HCT116 (cell line): ENCODE data around the gene S100A3. TPM values are rescaled to one million over a fixed set of nuclear protein-coding genes. Genes with fewer than 3 reads are reported as not detected.

Experiments used
- ATAC-seq: fragments of 200-7000 bp; cut with Tn5 transposase; 2 replicates; pipeline ENCODE4 v1.9.1; 2020; ENCODE audit warnings: mild to moderate bottlenecking, moderate library complexity
- BruUV-seq: library from RNA; stranded (reverse); fragments of 400-500 nt; replicated peaks from 2 replicates; lab custom pipeline; 2021; lab: Mats Ljungman, UMichigan
- CTCF ChIA-PET: fragments of 300-600 bp; sonication (Branson Sonifier 250); formaldehyde crosslinking; loops from one replicate; lab custom pipeline; 2021; ENCODE audit warnings: antibody characterized with exemption; lab: Charles Lee
- POLR2A ChIA-PET: fragments of 300-600, 350-600 bp; sonication (Branson Sonifier 250); formaldehyde crosslinking; loops from one replicate; lab custom pipeline; 2021; ENCODE audit warnings: antibody characterized with exemption; lab: Charles Lee
- RAD21 ChIA-PET, 2 experiments: fragments of 300-600 bp; sonication (Branson Sonifier 250); formaldehyde crosslinking; loops; one replicate each; lab custom pipeline; 2023; ENCODE audit warnings: low total read pairs in 2 of 2; ENCODE audit not compliant: uncharacterized antibody in 2 of 2, unreplicated experiment in 2 of 2, low non-redundant PET in 1 of 2; lab: Charles Lee
- DNase-seq: peaks from one replicate; pipeline ENCODE4 v3.0.0-alpha.2; 2010; ENCODE audit warnings: low read depth, low spot score
- H2AFZ ChIP-seq: fragments of 200-600 bp; shearing (Covaris generic), sonication (generic); 2 replicates; pipeline ENCODE4 v1.6.1; 2017; ENCODE audit warnings: low read depth, mixed run types, mixed read lengths, antibody characterized with exemption, low read length; ENCODE audit not compliant: poor library complexity, severe bottlenecking
- H3K27ac ChIP-seq: 2 replicates; pipeline ENCODE4 v1.5.1; 2012; ENCODE audit warnings: low read depth, low read length
- H3K27me3 ChIP-seq: fragments of 200-600 bp; sonication (generic); 2 replicates; pipeline ENCODE4 v1.6.1; 2016; ENCODE audit warnings: mixed run types, low read length, mixed read lengths; ENCODE audit not compliant: insufficient read depth
- H3K36me3 ChIP-seq, 2 experiments: fragments of 200-500 bp in 1 of 2; fragments of 200-600 bp in 1 of 2; sonication (Bioruptor generic) in 1 of 2; sonication (generic) in 1 of 2; 2 replicates each; pipeline versions ENCODE4 v1.5.1 to v1.6.1; 2014 to 2016; ENCODE audit warnings: low read length in 2 of 2, inconsistent platforms in 1 of 2, mixed read lengths in 1 of 2, mixed run types in 1 of 2; ENCODE audit not compliant: insufficient read depth in 2 of 2, control insufficient read depth in 1 of 2
- H3K4me1 ChIP-seq, 2 experiments: fragments of 200-600 bp in 1 of 2; sonication (generic) in 1 of 2; 2 replicates each; pipeline versions ENCODE4 v1.5.1 to v1.6.1; 2012 to 2017; ENCODE audit warnings: low read length in 2 of 2, inconsistent platforms in 1 of 2, mild to moderate bottlenecking in 1 of 2, mixed read lengths in 1 of 2, mixed run types in 1 of 2, moderate library complexity in 1 of 2; ENCODE audit not compliant: insufficient read depth in 2 of 2, control insufficient read depth in 1 of 2
- H3K4me2 ChIP-seq: fragments of 200-600 bp; sonication (generic); 2 replicates; pipeline ENCODE4 v1.6.1; 2017; ENCODE audit warnings: mixed run types, low read length, mixed read lengths
- H3K4me3 ChIP-seq, 2 experiments: fragments of 200-600 bp in 1 of 2; sonication (generic) in 1 of 2; replicated peaks in 1 of 2; 2 replicates each; pipeline ENCODE4 v1.5.1; 2011 to 2016; ENCODE audit warnings: low read length in 2 of 2, control low read depth in 1 of 2, low read depth in 1 of 2, mild to moderate bottlenecking in 1 of 2, mixed read lengths in 1 of 2, mixed run types in 1 of 2
- H3K79me2 ChIP-seq: fragments of 200-600 bp; sonication (generic); 2 replicates; pipeline ENCODE4 v1.6.1; 2017; ENCODE audit warnings: mild to moderate bottlenecking, mixed run types, low read length, moderate library complexity, mixed read lengths; ENCODE audit not compliant: insufficient read depth
- H3K9ac ChIP-seq: fragments of 200-600 bp; sonication (generic); 2 replicates; pipeline ENCODE4 v1.6.1; 2016; ENCODE audit warnings: low read length, mixed read lengths
- H3K9me2 ChIP-seq: fragments of 200-600 bp; sonication (generic), shearing (Covaris generic); 2 replicates; pipeline ENCODE4 v1.6.1; 2017; ENCODE audit warnings: mixed run types, mild to moderate bottlenecking, moderate library complexity; ENCODE audit not compliant: insufficient read depth
- H3K9me3 ChIP-seq, 2 experiments: fragments of 200-500 bp in 1 of 2; fragments of 200-600 bp in 1 of 2; sonication (Bioruptor generic) in 1 of 2; sonication (generic) in 1 of 2; 2 replicates each; pipeline ENCODE4 v1.6.1; 2014 to 2017; ENCODE audit warnings: low read length in 2 of 2, mixed read lengths in 2 of 2, inconsistent platforms in 1 of 2, low read depth in 1 of 2, mild to moderate bottlenecking in 1 of 2, mixed run types in 1 of 2, moderate library complexity in 1 of 2; ENCODE audit not compliant: control insufficient read depth in 1 of 2, insufficient read depth in 1 of 2
- H4K20me1 ChIP-seq: fragments of 200-600 bp; sonication (generic), shearing (Covaris generic); 2 replicates; pipeline ENCODE4 v1.6.1; 2017; ENCODE audit warnings: mixed run types, mild to moderate bottlenecking, moderate library complexity; ENCODE audit not compliant: insufficient read depth
- CTCF ChIP-seq, 3 experiments: fragments of 200-600 bp in 1 of 3; sonication (generic) in 1 of 3; IDR thresholded peaks in 2 of 3; conservative IDR thresholded peaks in 1 of 3; 2 replicates each; pipeline ENCODE4 v1.5.1; 2012 to 2017; ENCODE audit warnings: low read depth in 2 of 3, low read length in 2 of 3, antibody characterized with exemption in 1 of 3, borderline replicate concordance in 1 of 3, control low read depth in 1 of 3, mild to moderate bottlenecking in 1 of 3, mixed read lengths in 1 of 3, mixed run types in 1 of 3, moderate library complexity in 1 of 3; ENCODE audit not compliant: insufficient read depth in 1 of 3
- JUND ChIP-seq: IDR thresholded peaks from 2 replicates; pipeline ENCODE4 v1.6.1; 2012
- RAD21 ChIP-seq: IDR thresholded peaks from 2 replicates; pipeline ENCODE4 v1.6.1; 2012; ENCODE audit warnings: low read depth, mild to moderate bottlenecking
- TCF7L2 ChIP-seq: IDR thresholded peaks from 2 replicates; pipeline ENCODE4 v1.7.0; 2011; ENCODE audit warnings: borderline replicate concordance, inconsistent platforms; ENCODE audit not compliant: insufficient read depth, insufficient read length; ENCODE audit errors: extremely low read depth
- intact Hi-C: fragments of 100-400 bp; cut with micrococcal nuclease; formaldehyde crosslinking; loops from 2 replicates; pipeline ENCODE4 v1.10.0; 2022
- total RNA-seq: library from RNA; stranded (reverse); gene quantifications from one replicate; pipeline ENCODE4 v1.2.1, GENCODE V29; 2021; ENCODE audit not compliant: unreplicated experiment
- TF ChIP-seq, protein P1 (sequence below): IDR thresholded peaks from 2 replicates; pipeline ENCODE4 v1.6.1; 2012; ENCODE audit warnings: low read depth
- TF ChIP-seq, protein P2 (sequence below): IDR thresholded peaks from 2 replicates; pipeline ENCODE4 v1.6.1; 2012

S100A3 gene
- total RNA-seq, 1 experiment from 2014 or later, result 4.2 TPM

DNA sequence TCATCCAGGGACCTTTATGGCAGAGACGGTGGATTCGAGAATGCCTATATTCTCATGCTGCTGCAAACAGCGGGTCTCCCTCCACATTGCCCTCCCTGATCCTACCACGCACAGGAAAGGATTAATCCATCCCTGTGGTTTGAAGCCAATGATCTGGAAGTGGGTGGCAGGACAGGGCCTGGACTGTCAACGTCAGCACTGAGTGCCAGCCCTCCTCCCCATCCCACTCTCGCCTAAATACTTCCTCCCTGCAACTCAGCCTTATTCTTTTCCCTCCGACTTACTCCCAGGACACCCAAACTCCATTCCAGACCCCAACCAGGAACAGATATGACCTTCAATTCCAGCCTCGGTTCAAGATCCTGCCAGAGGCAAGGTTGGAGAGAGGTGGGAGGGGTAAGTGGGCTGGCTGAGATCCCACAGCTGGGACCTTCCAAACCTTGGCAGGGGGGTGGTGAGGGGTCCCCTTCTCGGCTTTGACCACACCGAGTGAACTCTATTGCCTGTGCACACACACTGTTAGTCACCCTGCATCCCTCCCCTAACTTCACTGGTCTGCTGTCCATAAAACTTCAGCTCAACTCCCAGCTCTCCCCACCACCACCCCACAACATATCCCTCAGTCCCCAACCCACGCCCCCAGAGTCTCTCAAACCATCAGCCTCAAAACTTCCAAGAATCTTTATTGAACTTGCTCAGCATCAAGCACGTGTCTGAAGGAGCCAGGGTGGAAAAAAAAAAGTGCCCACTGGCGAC, 5.9 kb downstream of the S100A3 start:
- no peak overlapping the region for H3K4me3 ChIP-seq

More for the DNA sequence above, 5.9 kb downstream of the S100A3 start:
- TF ChIP-seq, protein P1, sequence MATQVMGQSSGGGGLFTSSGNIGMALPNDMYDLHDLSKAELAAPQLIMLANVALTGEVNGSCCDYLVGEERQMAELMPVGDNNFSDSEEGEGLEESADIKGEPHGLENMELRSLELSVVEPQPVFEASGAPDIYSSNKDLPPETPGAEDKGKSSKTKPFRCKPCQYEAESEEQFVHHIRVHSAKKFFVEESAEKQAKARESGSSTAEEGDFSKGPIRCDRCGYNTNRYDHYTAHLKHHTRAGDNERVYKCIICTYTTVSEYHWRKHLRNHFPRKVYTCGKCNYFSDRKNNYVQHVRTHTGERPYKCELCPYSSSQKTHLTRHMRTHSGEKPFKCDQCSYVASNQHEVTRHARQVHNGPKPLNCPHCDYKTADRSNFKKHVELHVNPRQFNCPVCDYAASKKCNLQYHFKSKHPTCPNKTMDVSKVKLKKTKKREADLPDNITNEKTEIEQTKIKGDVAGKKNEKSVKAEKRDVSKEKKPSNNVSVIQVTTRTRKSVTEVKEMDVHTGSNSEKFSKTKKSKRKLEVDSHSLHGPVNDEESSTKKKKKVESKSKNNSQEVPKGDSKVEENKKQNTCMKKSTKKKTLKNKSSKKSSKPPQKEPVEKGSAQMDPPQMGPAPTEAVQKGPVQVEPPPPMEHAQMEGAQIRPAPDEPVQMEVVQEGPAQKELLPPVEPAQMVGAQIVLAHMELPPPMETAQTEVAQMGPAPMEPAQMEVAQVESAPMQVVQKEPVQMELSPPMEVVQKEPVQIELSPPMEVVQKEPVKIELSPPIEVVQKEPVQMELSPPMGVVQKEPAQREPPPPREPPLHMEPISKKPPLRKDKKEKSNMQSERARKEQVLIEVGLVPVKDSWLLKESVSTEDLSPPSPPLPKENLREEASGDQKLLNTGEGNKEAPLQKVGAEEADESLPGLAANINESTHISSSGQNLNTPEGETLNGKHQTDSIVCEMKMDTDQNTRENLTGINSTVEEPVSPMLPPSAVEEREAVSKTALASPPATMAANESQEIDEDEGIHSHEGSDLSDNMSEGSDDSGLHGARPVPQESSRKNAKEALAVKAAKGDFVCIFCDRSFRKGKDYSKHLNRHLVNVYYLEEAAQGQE, result no peak
- TF ChIP-seq JUND (no peak), TCF7L2 (no peak), CTCF (IDR thresholded peaks at IDR 0.05 in 2 of 3, conservative IDR thresholded peaks at IDR 0.05 in 1 of 3; ENCODE audit: borderline replicate concordance in 1 of 3, insufficient read depth in 1 of 3, low read depth in 2 of 3, low read length in 2 of 3) (no peak), RAD21 (no peak)
- TF ChIP-seq, protein P2, sequence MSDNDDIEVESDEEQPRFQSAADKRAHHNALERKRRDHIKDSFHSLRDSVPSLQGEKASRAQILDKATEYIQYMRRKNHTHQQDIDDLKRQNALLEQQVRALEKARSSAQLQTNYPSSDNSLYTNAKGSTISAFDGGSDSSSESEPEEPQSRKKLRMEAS, result no peak
- no TSS peak for BruUV-seq
- ChIA-PET CTCF (interaction anchor here (1.0 kb wide), 1 partner anchor 8 kb away, joined by 3 read pairs; the partner anchor contains the start of gene S100A6), POLR2A (interaction anchor here (1.4 to 5.6 kb wide), 4 partner anchors 9 to 91 kb away, joined by 3 to 67 read pairs (median 20); partner anchors contain the start of genes CHTOP, S100A2 and S100A6), RAD21 (no interaction called here)
- Histone ChIP-seq H4K20me1 (no peaks in the 10 kb centered on the region), H3K4me1 (peaks cover 92 to 97% of the 10 kb centered on the region in 2 experiments), H3K27ac (peak overlapping the region; percentile 97), H3K4me2 (peak overlapping the region; percentile 77), H3K9ac (peak overlapping the region; percentile 29), H3K9me2 (no peaks in the 10 kb centered on the region), H3K9me3 (no peaks in the 10 kb centered on the region), H3K36me3 (no peaks in the 10 kb centered on the region), H3K79me2 (peaks cover 14% of the 10 kb centered on the region; the same call in 1 of the 2 replicates), H2AFZ (no peak overlapping the region), H3K27me3 (no peaks in the 10 kb centered on the region)
- ATAC-seq (no peak), DNase-seq (no peak)
- intact Hi-C loops, result no loop called here
